ENCODE results near the gene MRPL27.

The MRPL27 gene

GRCh38 chr17:50319306-50320004 lies 53.5 kb downstream of the MRPL27 start:
- in situ Hi-C loops (cut with MboI; ENCODE audit: low sequenced_read_pairs), result no loop called here

DNA sequence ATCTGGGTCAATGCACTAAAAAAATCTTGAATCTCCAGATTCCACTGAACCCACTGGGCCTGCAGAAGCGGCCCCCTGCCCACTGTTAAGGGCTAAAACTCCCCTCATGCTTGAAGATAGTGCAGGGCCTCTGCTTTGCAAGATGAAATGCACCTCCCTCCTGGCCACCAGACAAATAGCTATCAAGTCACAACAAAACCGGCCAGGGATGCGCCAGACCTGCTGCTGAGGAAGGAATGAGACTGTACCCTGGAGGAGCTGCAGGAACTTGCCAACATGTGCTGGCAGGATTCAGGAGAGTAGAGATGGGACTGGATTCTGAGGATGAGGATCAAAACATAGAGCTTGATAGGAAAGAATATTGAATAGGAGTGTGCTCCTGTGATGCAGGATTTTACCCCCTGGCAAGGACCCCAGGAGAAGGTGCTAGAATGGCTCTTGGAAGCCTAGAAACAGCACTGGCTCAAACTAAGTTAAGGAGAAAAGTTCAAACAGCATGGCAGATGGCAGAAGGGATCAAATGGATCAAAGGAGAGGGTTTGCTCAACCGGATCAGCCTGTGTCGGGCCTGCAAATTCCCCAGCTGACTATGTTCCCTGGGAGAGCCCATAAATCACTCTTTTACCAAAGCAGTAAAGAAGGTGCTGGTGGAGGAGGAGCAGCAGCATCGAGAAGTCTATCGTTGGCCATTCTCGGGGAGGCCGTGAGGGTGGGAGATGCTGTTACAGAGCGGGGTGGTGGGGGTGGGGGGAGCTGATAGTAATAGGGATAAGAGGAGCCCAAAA lies 54.3 kb downstream of the MRPL27 start:
- in situ Hi-C loops (cut with MboI; ENCODE audit: low sequenced_read_pairs), result no loop called here

Measured in HL-60/S4 treated with retinoic acid at 250 ng/mL for 4 days and 3 days (cell line).